RPMI8226 (cell line): ENCODE results near the gene FAM241A.
"Not testable (repeated sequence)": the region's sequence is repeated elsewhere in the genome, so short reads cannot be mapped to it uniquely, and the experiment has no call there.

Experiments used
- DNase-seq: peaks from one replicate; pipeline ENCODE4 v3.0.0-alpha.2; 2015

The FAM241A gene

DNA sequence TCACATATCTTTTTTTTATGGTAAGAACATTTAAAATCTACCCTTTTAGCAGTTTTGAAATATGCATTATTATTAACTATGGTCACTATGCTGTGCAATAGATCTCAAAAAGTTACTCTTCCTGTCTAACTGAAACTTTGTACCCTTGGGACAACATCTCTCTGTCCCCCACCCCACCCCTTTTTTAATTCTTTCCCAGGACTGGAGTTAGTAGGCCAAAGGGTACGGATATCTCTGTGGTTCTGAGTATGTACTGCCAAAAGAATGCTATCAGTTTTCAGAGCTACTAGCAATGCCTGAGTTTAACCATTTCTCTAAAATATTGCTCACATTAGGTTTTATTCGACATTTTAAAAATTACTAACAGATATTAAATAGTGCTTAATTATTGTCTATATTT is 4.7 kb upstream of the FAM241A start:
- no peak for DNase-seq

DNA sequence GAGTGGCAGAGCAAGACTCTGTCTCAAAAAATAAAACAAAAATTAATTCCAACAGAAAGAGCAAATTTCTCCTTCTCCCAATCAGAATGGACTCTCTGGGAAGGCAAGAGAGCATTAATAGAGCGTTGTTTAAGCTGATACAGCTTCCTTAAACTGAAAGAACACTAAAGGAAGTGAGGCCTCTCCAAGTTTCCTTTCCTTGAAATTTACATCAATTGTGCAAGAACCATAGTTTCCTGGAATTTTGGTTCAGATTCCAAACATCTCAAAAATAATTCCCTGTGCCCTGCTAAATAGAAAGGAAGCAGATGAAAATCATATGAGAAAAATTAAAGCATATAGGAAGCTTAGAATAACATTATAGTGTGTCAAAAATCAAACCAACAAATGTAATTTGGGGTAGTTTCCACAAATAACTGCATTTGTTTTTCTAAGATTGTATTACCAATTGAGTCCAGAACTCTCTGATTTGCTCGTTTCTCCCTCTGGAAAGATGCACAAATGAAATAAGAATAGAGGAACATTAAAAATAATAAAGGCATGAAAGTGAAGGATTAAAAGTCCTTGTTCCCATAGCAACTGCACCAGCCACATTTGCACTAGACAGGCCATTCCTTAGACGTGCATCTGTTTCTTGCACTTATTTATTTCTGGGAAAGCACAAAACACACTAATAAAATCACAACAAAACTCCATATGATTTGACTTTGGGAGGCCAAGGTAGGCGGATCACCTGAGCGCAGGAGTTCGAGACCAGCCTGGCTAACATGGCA is 3.7 kb upstream of the FAM241A start:
- no peak for DNase-seq

DNA sequence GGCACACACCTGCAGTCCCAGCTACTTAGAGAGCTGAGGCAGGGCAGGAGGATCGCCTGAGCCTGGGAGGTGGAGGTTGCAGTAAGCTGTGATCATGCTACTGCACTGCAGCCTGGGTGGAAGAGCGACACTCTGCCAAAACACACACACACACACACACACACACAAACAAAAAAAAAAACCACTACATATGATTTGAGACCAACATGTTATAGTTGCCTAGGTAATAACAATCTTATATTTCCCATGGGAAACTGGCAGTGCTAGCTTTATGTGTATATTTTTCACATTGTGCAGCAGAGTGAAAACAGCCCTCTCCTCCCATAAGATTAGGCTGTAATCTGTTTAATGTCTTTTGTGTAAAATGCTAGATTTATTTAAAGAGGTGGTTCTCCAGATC is 3.1 kb upstream of the FAM241A start:
- no peak for DNase-seq

DNA sequence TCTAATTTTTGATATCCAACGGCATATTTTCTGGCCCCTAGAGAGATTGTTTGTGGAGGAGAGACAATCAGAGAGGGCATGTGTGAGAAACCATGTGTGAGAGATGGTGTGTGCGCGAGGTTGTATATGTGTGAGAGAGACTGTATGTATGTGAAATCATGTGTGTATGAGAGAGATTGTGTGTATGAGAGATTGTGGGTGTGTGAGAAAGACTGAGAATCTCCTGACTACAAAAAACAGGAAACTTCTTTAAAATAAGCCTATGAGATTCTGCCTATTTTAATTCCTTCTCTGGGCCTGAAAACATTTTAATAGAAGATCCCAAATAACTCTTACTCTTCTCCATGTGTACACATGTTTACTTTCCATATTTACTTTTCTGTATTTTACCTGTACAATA is 1.5 kb upstream of the FAM241A start:
- no peak for DNase-seq

DNA sequence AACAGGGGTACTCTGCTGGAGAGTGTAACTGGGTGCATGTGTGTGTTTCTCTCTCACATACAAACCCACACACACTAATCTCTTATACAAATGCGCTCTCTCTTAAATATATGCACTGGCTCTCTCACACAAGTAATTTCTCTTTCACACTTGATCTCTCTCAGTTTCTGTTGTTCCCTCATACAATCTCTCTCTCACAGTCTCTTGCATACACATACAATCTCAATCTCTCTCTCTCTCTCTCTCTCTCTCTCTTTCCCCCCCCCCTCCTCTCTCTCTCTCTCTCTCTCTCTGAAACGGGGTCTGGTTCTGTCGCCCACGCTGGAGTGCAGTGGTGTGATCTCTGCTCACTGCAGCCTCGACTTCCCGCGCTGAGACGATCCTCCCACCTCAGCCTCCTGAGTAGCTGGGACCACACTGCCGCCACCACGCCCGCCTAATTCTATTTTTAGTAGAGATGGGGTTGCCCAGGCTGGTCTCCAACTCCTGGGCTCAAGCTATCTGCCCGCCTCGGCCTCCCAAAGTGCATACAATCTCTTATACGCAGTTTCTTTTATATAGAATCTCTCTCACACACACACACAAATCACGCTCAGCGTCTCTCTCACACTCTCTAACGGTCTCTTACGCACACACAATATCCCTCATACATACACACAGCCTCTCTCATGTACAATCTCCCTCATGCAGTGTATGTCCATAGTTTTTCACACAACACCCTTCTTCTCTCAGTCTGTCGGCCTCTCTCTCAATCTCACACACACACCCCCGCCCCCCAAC is 518 bp upstream of the FAM241A start:
- no peak for DNase-seq

DNA sequence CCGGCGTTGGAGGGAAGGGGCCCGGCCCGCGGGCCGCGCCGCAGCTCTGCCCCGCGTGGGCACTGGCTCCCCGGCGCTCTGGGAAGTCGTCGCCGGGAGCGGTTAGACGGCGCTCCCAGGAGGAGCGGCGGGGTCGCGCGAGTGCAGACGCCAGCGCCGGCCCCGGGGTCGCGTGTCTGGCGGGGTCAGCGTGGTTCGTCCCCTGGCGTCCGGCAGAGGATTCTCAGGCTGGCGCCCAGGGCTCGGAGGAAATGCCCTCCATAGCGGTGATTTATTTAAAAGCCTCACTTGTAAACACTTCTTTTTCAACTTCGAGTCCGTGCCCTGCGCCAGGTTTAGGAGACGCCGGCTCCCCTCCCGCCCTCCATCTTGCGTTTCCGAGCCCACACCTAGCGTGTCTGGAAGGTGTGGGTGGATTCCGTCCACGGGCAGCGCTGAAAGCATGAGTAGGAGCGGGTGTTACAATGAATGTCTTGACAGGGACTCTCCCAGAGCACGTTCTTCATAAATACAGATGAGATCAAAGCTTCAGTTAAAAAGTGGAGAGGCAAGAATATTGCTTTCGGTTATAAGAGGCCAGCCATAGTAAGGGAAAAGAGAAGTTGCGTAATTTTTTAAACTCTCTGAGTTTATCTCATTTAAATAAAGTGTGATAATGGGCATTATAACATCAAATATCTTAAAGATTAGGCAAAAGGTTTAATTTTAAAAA is 692 bp downstream of the FAM241A start:
- peak; percentile 59 for DNase-seq

DNA sequence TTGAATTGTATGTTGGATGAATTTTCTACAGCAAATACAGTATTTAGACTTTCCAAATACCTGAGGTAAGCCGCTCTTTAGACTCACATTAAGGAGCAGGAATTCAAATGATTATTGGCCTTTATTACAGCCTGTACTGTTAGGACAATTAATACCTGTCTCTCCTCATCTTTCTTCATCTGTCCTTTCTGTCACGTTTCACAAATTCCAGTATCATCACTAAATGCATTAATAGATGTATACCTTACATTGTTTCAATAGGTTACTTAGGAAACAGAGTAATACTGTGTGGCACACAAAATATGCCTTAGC is 1.2 kb downstream of the FAM241A start:
- no peak for DNase-seq

DNA sequence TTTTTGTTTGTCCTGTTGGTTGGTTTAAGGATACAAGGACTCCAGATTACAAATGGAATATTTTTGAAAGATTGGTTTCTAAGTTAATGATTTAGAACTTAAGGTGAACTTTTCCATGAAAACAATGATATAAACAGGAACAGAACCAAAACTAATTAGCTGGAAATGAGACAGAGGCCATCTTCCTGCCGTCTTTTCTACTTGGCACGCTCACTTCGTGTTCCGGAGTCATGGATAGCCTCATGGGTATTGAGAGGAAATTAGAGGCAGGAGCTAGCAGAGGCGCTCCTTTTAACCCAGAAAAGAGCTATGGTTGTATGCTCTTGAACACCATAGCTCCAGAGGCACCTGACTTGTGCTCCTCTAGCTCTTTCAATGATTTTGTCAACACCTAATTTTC is 2.4 kb downstream of the FAM241A start:
- DNase-seq = no peak

DNA sequence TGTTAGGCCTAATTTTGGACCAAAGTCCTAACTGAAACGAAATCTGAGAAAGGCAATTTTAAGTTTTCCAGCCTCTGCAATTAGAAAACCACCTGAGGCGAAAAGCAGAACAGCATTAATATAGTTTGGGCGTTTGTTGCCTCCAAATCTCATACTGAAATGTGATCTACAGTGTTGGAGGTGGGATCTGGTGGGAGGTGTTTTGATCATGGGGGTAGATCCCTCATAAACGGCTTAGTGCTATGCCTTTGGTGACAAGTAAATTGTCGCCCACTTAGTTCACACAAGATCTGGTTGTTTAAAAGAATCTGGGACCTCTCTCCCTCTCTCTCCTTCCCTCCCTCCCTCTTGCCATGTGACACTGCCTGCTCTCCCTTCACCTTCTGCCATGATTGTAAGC is 5.7 kb downstream of the FAM241A start:
- no peak for DNase-seq

DNA sequence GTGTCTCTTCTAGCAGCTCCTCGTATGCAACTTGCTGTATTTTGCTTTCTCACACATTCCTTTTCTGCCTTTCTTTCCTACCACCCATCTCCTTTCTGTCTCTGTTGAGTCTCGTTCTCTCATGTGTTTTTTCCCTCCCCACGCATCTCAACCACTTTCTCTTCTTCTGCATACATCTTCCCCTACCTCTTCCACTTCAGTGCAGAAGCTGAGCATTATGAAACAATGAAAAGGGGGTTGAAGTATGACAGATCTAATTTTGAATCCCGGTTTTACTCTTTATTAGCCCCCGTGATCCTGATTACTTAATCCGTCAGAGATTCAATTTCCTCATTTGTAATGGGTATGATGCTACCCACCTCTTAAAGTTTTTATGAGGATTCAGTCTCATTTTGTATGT is 7.3 kb downstream of the FAM241A start:
- DNase-seq = no peak

DNA sequence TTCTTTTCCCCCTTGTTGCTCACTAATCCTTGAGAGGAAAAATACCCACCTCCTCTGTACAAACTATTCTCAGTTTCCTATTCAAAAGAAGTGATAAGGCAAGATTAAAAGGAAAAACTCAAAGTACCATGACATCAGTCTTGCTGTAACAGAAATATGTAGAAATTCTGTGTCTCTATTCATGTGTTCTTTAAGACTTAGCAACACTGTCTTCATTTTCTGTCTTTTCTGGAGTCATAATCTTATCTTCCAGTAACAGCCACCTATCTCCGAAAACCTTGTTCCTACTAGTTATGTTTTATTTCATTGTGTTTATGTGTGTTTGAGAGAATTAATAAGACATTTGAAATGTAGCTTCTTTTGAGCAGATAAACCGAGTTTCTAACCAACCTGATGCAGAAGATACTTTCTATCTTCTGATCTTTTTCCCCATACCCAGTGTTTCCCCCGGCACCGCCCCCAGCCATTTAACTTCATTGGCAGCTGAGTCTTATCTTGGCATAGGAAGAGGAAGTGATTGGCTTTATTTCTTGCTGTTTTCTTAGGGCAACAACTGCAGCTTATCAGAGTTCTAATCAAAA is 8.0 kb downstream of the FAM241A start:
- DNase-seq = no peak

DNA sequence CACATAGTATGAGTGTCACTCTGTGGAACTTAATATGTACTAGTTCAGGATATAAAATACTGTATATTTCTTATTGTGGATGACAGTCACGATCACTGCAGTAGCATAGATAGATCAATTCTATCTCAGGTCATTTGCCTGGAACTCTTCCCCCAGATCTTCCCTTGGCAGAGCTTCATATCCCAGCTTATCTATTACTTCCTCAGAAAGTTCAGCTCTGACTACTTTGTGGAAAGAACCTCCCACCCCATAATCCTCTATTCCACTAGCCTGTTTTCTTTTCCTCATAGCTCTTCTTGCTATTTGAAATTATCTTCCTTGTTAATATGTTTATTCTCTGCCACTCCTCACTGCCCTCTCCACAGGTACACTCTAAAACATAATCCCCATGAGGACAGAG is 10.9 kb downstream of the FAM241A start:
- DNase-seq = no peak

DNA sequence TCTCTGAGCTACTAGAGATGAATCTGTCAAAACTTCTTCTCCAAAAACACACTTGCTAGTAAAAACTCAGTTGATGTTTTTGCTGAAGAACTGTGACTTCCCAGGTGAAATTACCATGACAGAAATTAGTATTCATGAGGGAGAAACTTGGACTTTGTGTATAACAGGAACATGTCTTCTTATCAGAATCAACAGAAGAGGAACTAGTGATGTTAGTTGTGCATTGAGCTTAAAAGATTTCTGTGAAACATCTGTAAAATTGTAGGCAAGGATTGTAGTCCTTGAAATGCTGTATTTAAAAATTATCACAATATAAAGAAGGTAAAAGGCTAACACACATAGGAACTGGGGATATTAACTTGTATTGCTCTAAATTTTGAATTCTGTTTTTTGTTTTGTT is 11.3 kb downstream of the FAM241A start:
- no peak for DNase-seq

DNA sequence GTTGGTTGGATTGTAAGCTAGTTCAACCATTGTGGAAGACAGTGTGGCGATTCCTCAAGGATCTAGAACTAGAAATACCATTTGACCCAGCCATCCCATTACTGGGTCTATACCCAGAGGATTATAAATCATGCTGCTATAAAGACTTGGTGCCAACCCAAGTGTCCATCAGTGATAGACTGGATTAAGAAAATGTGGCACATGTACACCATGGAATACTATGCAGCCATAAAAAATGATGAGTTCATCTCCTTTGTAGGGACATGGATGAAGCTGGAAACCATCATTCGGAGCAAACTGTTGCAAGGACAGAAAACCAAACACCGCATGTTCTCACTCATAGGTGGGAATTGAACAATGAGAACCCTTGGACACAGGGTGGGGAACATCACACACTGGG is 18.5 kb downstream of the FAM241A start:
- not testable (repeated sequence) for DNase-seq

DNA sequence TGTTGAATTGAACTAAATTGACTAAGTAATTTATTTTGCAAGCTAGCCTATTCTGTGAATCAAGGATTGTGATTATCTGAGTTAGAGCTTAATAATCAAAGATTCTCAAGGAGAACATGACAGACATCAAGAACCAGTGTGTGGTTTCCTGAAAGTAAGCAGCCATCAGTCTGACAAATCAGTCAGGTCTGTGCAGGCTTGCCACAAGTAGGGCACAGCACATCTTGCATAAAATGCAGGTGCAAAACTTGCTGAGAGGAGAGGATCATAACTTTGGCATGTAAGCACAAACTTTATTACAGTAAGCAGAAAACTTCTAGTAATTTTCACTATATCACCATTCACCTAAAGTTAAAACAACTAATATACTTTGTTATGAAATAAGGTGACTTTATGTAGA is 22.5 kb downstream of the FAM241A start:
- DNase-seq = peak; percentile 83

DNA sequence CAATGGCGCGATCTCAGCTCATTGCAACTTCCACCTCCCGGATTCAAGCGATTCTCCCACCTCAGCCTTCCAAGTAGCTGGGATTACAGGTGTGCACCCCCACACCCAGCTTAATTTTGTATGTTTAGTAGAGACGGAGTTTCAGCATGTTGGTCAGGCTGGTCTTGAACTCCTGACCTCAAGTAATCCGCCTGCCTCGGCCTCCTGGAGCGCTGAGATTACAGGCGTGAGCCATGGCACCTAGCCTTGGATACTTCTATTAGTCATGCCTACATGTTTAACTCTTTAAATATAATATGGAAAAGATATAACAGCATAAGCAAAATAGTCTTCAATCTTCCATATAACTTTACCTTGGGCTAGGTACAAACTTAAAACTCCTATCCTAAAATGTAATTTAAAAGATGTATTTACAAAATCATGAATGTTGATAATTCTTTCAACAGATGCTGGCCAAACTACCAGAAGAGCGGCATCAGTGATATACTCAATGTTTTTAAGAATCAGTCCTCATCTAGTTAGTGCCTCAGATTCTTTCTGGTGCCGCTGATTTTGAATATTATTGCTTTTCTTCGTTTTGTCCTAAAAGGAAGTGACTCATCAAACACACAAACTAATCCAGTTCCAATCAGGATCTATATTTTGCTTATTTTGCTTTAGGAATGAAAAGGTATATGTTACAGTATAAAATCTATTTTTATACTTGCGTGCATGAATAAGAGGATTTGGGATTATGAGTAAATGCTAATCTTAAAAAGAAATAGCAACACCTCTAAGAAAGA is 23.7 kb downstream of the FAM241A start:
- no peak for DNase-seq

DNA sequence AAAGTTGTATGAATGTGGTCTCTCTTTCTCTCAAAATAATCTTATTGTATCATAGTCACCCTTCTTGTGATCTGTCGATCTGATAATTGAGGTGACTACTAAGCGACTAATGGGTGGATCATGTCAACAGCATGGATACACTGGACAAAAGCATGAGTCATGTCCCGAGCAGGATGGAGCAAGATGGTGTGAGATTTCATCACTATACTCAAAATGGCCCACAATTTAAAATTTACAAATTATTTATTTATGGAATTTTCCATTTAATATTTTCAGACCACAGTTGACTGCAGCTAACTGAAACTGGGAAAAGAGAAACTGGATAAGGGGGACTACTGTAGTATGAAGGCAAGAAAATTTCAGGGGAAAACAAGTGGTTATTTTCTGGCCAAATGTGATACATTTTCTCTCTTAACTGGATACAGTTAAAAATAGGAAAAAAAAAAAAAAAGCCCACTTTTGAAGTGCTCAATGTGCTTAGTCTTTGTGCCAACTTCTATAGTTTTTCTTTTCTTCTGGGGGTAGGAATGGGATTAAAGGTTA is 25.3 kb downstream of the FAM241A start:
- DNase-seq = no peak

DNA sequence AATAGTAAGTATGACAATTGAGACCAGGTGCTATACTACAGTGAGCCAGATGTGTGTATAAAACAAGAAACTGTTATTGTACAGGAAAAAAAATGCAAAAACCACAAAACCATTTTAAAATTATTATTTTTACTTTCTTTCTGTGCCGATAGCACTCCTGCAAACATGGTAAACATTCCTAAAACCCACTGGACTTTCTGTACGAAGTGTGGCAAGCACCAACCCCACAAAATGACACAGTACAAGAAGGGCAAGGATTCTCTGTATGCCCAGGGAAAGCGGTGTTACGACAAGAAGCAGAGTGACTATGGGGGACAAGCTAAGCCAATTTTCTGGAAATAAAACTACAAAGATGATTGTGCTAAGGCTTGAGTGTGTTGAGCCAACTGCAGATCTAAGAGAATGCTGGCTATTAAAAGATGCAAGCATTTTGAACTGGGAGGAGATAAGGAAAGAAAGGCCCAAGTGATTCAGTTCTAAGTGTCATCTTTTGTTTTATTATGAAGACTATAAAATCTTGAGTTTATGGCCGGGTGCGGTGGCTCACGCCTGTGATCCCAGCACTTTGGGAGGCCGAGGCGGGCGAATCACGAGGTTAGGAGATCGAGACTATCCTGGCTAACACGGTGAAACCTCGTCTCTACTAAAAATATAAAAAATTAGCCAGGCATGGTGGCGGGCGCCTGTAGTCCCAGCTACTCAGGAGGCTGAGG is 26.0 kb downstream of the FAM241A start:
- peak; percentile 13 for DNase-seq

DNA sequence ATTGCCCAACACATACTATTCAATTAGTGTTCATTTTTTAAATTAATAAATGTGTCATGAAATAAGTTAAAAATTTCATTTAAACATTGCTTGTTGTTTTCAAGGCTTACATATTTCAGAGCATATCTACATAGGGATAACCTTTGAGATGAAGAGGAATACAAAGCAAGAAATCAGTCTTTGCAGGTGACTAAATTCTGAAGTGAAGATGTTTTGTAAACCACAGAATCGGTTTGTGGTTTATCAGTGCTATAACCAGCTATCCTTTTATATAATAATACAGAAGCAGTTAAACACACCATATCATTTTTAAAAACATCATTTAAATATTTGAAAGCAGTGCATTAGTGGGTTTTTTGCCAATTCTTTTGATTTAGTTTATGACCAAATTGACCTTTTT is 26.9 kb downstream of the FAM241A start:
- no peak for DNase-seq

DNA sequence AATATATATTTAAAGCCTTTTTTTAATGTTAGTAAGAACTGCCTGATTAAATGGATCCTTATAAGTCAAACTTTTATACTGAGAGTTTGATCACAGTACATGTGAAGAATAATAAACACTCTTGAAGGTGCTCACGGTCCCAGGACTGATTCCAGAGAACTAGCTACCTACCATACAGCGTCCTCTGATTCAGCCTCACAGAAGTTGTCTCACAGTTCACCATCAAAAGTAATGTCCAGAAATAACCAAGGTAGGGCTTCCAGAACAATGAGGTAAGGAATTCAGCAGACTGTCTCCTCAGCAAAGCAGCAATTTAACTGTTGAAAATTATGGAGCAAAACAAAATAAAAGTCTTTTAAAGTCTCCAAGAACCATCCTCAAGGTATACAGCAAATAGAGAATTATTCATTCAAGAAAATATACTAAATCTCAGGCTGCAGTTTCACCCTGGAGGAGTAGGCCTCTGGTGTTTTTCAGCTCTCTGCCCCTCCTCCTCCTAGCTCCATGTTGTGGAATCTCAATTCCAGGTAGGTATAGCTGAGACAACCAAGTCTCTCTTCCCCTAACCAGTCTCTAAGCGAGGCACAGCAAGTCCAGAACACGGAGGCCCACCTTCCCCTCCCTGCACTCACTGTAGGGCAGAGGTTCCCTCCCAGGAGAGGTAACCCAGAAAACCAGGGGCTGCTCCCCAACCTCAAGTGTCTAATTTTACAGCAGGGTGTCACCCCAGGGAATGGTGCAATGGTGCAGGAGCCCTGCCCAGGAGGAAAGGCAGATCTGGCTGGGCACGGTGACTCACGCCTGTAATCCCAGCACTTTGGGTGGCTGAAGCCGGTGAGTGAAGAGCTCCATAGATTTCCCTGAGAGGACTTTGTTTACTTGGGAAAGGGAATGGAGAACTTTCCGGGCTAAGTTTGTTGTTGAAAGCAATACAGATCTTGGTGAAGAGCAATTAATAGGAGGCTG is 28.6 kb downstream of the FAM241A start:
- no peak for DNase-seq

DNA sequence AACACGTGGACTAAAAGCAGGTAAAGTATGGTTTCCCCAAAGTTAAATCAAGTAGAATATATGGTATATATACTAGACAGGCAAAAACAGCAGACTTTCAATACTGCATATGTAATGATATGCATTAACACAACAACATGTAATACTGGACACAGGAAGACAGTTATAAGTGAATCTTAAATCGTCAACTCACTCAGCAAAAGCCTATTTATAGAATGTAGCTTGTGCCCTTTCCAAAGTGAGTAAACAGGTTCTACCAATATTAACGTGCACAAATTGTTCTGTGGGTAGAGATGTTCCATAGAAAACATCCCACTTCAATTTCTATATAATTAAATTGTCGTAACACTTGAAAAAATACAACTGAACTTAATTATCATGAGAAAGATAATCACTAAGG is 30.6 kb downstream of the FAM241A start:
- no peak for DNase-seq
